DND-41 (cell line): ENCODE measurements around the gene FKBP8.

ENCODE experiments used
- ATAC-seq: fragments of 200-7000 bp; cut with Tn5 transposase; 3 replicates; pipeline ENCODE4 v1.9.1; 2021; ENCODE audit warnings: low read depth; ENCODE audit not compliant: insufficient read depth
- DNase-seq: peaks from one replicate; pipeline ENCODE4 v3.0.0-alpha.2; 2020
- H2AFZ ChIP-seq: 2 replicates; pipeline ENCODE4 v1.6.0; 2012; ENCODE audit warnings: low read depth, low read length
- H3K27ac ChIP-seq: 2 replicates; pipeline ENCODE4 v1.5.1; 2012; ENCODE audit warnings: low read length, inconsistent platforms
- H3K27me3 ChIP-seq: fragments of 200-600 bp; sonication (generic); 2 replicates; pipeline ENCODE4 v1.6.0; 2012; ENCODE audit warnings: low read length, mild to moderate bottlenecking, inconsistent platforms; ENCODE audit not compliant: insufficient read depth, poor library complexity
- H3K36me3 ChIP-seq: 2 replicates; pipeline ENCODE4 v1.5.1; 2012; ENCODE audit warnings: low read length, inconsistent platforms; ENCODE audit not compliant: insufficient read depth
- H3K4me1 ChIP-seq: 2 replicates; pipeline ENCODE4 v1.5.1; 2012; ENCODE audit warnings: mild to moderate bottlenecking, low read length; ENCODE audit not compliant: insufficient read depth
- H3K4me2 ChIP-seq: 2 replicates; pipeline ENCODE4 v1.6.0; 2012; ENCODE audit warnings: mild to moderate bottlenecking, moderate library complexity, low read length, inconsistent platforms; ENCODE audit not compliant: insufficient read depth
- H3K4me3 ChIP-seq, 2 experiments: fragments of 200-600 bp in 1 of 2; shearing (Covaris generic) in 1 of 2; 2 replicates each; pipeline ENCODE4 v1.5.1; 2012 to 2016; ENCODE audit warnings: inconsistent platforms in 2 of 2, low read length in 2 of 2, mild to moderate bottlenecking in 2 of 2, low read depth in 1 of 2, moderate library complexity in 1 of 2
- H3K79me2 ChIP-seq: 2 replicates; pipeline ENCODE4 v1.6.0; 2012; ENCODE audit warnings: low read length, inconsistent platforms; ENCODE audit not compliant: insufficient read depth
- H3K9ac ChIP-seq: 2 replicates; pipeline ENCODE4 v1.6.0; 2012; ENCODE audit warnings: low read depth, mild to moderate bottlenecking, inconsistent platforms, low read length, moderate library complexity
- H3K9me3 ChIP-seq: 2 replicates; pipeline ENCODE4 v1.5.1; 2012; ENCODE audit warnings: low read length, moderate library complexity, mild to moderate bottlenecking, inconsistent platforms; ENCODE audit not compliant: insufficient read depth, severe bottlenecking
- H4K20me1 ChIP-seq: 2 replicates; pipeline ENCODE4 v1.6.0; 2012; ENCODE audit warnings: low read length; ENCODE audit not compliant: insufficient read depth
- EZH2 ChIP-seq: IDR thresholded peaks from 3 replicates; pipeline ENCODE4 v1.6.1; 2012; ENCODE audit warnings: borderline replicate concordance, low read depth, mild to moderate bottlenecking, moderate library complexity, low read length, inconsistent platforms; ENCODE audit not compliant: severe bottlenecking
- TF ChIP-seq, protein P1 (sequence below): IDR thresholded peaks from 2 replicates; pipeline ENCODE4 v1.5.1; 2012; ENCODE audit warnings: borderline replicate concordance, low read length, moderate library complexity, mild to moderate bottlenecking; ENCODE audit not compliant: poor library complexity, severe bottlenecking; ENCODE audit errors: extremely low read depth

Gene FKBP8

DNA sequence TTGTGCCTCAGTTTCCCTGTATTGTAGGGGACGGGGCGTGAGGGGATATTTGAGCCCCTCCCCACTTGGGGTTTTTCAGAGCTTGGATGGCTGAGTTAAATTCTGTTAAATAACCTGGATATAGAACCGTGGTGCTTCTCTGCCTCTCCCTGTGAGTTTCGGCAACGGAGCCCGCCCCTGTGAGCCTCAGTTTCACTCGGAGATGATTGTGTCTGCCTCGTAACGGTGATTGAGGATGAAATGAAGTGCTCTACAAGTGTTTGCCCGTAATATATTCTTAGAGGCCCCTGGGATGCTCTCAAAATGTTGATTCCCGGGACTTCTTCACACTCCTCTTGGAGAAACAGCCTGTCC, 14.8 kb upstream of the FKBP8 start:
- Histone ChIP-seq H3K27ac (peak overlapping the region; percentile 75), H3K27me3 (no peaks in the 10 kb centered on the region), H4K20me1 (0 out of 2 replicates have a peak, but pooled peaks cover 6% of the 10 kb centered on the region), H3K9ac (peak overlapping the region; percentile 81), H3K9me3 (no peaks in the 10 kb centered on the region), H3K4me2 (peak overlapping the region; percentile 91), H3K36me3 (peaks cover 29% of the 10 kb centered on the region), H3K79me2 (peaks cover 39% of the 10 kb centered on the region), H2AFZ (peak overlapping the region; percentile 69), H3K4me3 (peak overlapping the region; percentile 63 to 83), H3K4me1 (peaks cover 24% of the 10 kb centered on the region)
- TF ChIP-seq, protein P1, sequence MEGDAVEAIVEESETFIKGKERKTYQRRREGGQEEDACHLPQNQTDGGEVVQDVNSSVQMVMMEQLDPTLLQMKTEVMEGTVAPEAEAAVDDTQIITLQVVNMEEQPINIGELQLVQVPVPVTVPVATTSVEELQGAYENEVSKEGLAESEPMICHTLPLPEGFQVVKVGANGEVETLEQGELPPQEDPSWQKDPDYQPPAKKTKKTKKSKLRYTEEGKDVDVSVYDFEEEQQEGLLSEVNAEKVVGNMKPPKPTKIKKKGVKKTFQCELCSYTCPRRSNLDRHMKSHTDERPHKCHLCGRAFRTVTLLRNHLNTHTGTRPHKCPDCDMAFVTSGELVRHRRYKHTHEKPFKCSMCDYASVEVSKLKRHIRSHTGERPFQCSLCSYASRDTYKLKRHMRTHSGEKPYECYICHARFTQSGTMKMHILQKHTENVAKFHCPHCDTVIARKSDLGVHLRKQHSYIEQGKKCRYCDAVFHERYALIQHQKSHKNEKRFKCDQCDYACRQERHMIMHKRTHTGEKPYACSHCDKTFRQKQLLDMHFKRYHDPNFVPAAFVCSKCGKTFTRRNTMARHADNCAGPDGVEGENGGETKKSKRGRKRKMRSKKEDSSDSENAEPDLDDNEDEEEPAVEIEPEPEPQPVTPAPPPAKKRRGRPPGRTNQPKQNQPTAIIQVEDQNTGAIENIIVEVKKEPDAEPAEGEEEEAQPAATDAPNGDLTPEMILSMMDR: no peak
- no peak for TF ChIP-seq EZH2
- no peak for DNase-seq
- ATAC-seq: no peak

DNA sequence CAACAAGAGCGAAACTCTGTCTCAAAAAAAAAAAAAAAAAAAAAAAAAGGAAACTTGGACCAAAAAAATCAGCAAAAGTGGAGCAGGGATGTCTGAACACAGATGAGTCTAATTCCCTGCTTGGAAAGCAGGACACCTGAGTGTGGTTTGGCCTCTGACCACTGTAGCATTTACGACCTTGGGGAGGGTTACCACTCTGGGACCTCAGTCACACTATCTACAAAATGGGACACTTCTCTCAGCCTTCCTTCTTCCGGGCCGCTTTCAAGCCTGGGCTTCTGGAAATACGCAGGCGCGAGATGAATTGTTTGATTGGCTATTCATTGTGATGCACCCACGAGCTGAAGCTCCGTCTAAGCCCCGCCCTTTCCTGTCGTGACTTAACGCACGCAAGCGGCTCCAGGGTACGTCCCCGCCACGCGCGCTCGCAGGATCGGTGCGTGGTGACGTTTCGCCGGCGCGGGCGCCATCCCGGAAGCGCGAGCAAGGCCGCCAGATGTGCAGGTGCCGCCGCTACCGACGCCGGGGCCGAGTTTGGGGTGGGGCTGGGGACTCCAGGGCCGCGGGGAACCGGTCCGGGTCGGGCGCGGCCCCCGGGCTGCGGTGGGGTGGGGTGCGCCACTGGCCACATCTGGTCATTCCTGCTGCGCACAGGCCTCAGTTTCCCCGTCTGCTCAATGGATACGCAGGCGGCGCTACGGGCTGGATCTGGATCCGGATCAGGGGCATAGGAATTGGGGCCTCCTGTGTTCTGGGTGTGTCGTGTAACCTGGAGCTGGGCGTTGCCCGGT, 14.2 kb upstream of the FKBP8 start, which contains the start of gene KXD1:
TSS of gene KXD1 (plus strand) at position 460 of the 791 bp plus-strand sequence. CDS start 4,187 bp downstream, outside the sequence.
- 0 out of 2 replicates have a peak, but pooled peaks cover 6% of the 10 kb centered on the region for H4K20me1 ChIP-seq
- TF ChIP-seq, protein P1: no peak
- TF ChIP-seq EZH2: no peak
- H3K79me2 ChIP-seq: peaks cover 39% of the 10 kb centered on the region
- peak within 1 kb of the TSS; percentile 75 for H3K27ac ChIP-seq
- DNase-seq: peak; percentile 99
- peaks cover 23% of the 10 kb centered on the region for H3K36me3 ChIP-seq
- no peaks in the 10 kb centered on the region for H3K9me3 ChIP-seq
- peak within 1 kb of the TSS; percentile 91 for H3K4me2 ChIP-seq
- peak within 1 kb of the TSS; percentile 63 to 83 for H3K4me3 ChIP-seq
- no peaks in the 10 kb centered on the region for H3K27me3 ChIP-seq
- peak; percentile 97 for ATAC-seq
- peak within 1 kb of the TSS; percentile 81 for H3K9ac ChIP-seq
- peaks cover 24% of the 10 kb centered on the region for H3K4me1 ChIP-seq
- H2AFZ ChIP-seq: peak within 1 kb of the TSS; percentile 69

DNA sequence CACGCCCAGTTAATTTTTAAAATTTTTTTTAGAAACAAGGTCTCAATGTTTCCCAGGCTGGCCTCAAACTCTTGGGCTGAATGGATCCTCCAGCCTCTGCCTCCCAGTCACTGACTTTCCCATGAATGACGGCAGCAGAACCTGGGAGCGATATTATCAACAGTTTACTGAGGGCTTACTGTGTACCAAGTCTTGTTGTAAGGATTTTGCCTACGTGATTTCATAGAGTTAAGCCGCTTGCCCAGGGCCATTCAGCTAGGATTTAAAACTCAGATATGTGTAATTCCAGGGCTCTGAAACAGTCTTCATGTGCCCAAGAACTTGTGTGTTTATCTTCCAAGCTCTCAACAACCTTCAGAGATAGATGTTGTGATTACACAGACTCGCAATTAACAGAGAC, 8.3 kb upstream of the FKBP8 start:
- H3K9ac ChIP-seq: no peak overlapping the region
- DNase-seq: no peak

More for the DNA sequence above, 8.3 kb upstream of the FKBP8 start:
- H3K9me3 ChIP-seq: no peaks in the 10 kb centered on the region
- no peaks in the 10 kb centered on the region for H3K4me1 ChIP-seq
- no peak for ATAC-seq
- H3K27me3 ChIP-seq: no peaks in the 10 kb centered on the region
- no peak overlapping the region for H3K4me3 ChIP-seq
- TF ChIP-seq, protein P1: no peak
- no peak for TF ChIP-seq EZH2
- no peak overlapping the region for H3K27ac ChIP-seq
- H4K20me1 ChIP-seq: no peaks in the 10 kb centered on the region
- H2AFZ ChIP-seq: no peak overlapping the region
- no peaks in the 10 kb centered on the region for H3K36me3 ChIP-seq
- H3K4me2 ChIP-seq: no peak overlapping the region
- no peaks in the 10 kb centered on the region for H3K79me2 ChIP-seq
